HepG2 (cell line): ENCODE data around the gene ADRA2A. TPM values are rescaled to one million over a fixed set of nuclear protein-coding genes. Genes with fewer than 3 reads are reported as not detected.

Experiments used
- THRA ChIP-seq: sonication (generic); formaldehyde crosslinking; IDR thresholded peaks from 2 replicates; pipeline ENCODE4 v1.4.0; 2020; ENCODE audit warnings: missing genetic modification reagents, borderline replicate concordance
- ZBTB40 ChIP-seq, 2 experiments: fragments of 450-650 bp in 1 of 2; sonication (generic) in 1 of 2; formaldehyde crosslinking in 1 of 2; IDR thresholded peaks; 2 replicates each; pipeline versions ENCODE4 v1.6.1 to v1.8.0; 2016 to 2022; ENCODE audit warnings: antibody characterized with exemption in 1 of 2, mild to moderate bottlenecking in 1 of 2, missing genetic modification reagents in 1 of 2
- polyA plus RNA-seq, 8 experiments: library from polyadenylated mRNA; depleted of rRNA in 3 of 8; stranded (reverse) in 7 of 8; unstranded in 1 of 8; fragments of >200 nt; fragmentation: Illumina TruSeq in 4 of 8; extraction: Trizol in 4 of 8; gene quantifications; 2 replicates each; pipeline versions ENCODE4 v1.2.1 to v1.2.3, GENCODE V29; 2011 to 2016; ENCODE audit warnings: low read depth in 4 of 8, missing spikeins in 1 of 8, mixed read lengths in 1 of 8; ENCODE audit not compliant: insufficient read depth in 1 of 8
- total RNA-seq, 5 experiments: library from RNA; depleted of rRNA; stranded (reverse); fragments of >200 nt; fragmentation: Illumina TruSeq; extraction: Trizol; gene quantifications; 2 replicates each; pipeline ENCODE4 v1.2.3, GENCODE V29; 2016; ENCODE audit warnings: low read depth in 1 of 5

ADRA2A gene
- total and polyA plus RNA-seq, 2 of the 13 experiments (the other 11 are each of a cell fraction or from before 2014, with no cell fraction given) = 0.01 TPM; not detected in 1

- TF ChIP-seq ZBTB40 (IDR thresholded peaks at IDR 0.05) (no peak), ZBTB40 (CRISPR knock-in tag; IDR thresholded peaks at IDR 0.05) (no peak), THRA (CRISPR knock-in tag) (no peak)
These were observed 12.5 kb downstream of the ADRA2A start (continued) for GRCh38 chr10:111089293-111089692.
